ENCODE results near the gene PHLDA2. TPM values are rescaled to one million over a fixed set of nuclear protein-coding genes. Genes with fewer than 3 reads are reported as not detected.

Gene PHLDA2
- total and polyA plus RNA-seq, 9 of the 15 experiments (the other 6 are each of a cell fraction or from before 2014, with no cell fraction given) = 0.43 to 42.4 (median 4.7) TPM

- no peak for TF ChIP-seq RREB1 (CRISPR knock-in tag; IDR thresholded peaks at IDR 0.05)
- 0 out of 2 replicates have a peak, but pooled peaks have one; percentile 17 for TF ChIP-seq ZBTB17 (CRISPR knock-in tag; IDR thresholded peaks at IDR 0.05)
- no peak for TF ChIP-seq ZNF785 (CRISPR knock-in tag; IDR thresholded peaks at IDR 0.05)
- no peak for TF ChIP-seq ZNF280A (IDR thresholded peaks at IDR 0.05; ENCODE audit: low read depth, partially characterized antibody)
- TF ChIP-seq PKNOX1 (IDR thresholded peaks at IDR 0.05) = peak; percentile 66
- TF ChIP-seq AFF1 (IDR thresholded peaks at IDR 0.05; ENCODE audit: low read depth in 1 of 2, partially characterized antibody in 2 of 2) = no peak
- 0 out of 2 replicates have a peak, but pooled peaks have one; percentile 48 for TF ChIP-seq ZNF395 (CRISPR knock-in tag; IDR thresholded peaks at IDR 0.05)
- no peak for TF ChIP-seq TFE3 (CRISPR knock-in tag; IDR thresholded peaks at IDR 0.05)
Measured at GRCh38 chr11:2901196-2901796, 27.9 kb downstream of the PHLDA2 start (continued).

All from K562 (cell line).